ENCODE measurements around the gene BLACAT1. TPM values are rescaled to one million over a fixed set of nuclear protein-coding genes. Genes with fewer than 3 reads are reported as not detected.

Gene BLACAT1
- total and polyA plus RNA-seq, 2 of the 13 experiments (the other 11 are each of a cell fraction or from before 2014, with no cell fraction given), result 1.2 to 2.8 TPM

GRCh38 chr1:205465392-205465791 lies 9.5 kb upstream of the BLACAT1 start:
- no peaks in the 10 kb centered on the region for H3K36me3 ChIP-seq (replicated peaks in 1 of 2; ENCODE audit: control insufficient read depth in 1 of 2, insufficient read depth in 2 of 2, low read length in 2 of 2)
- TF ChIP-seq SMC3 (IDR thresholded peaks at IDR 0.05; ENCODE audit: low read length) (no peak), ZNF629 (CRISPR knock-in tag; conservative IDR thresholded peaks at IDR 0.05) (peak; percentile 53)
- intact Hi-C loops (cut with micrococcal nuclease; ENCODE audit: unreplicated experiment) (no loop called here), in situ Hi-C loops (cut with HindIII; ENCODE audit: extremely low pct_ligation_motif_present, low pct_unique_long_range_greater_than_20kb) (no loop called here)
- H3K27me3 ChIP-seq (ENCODE audit: control insufficient read depth in 1 of 2, insufficient read depth in 2 of 2, low read length in 2 of 2), result peaks cover 5 to 50% of the 10 kb centered on the region in 2 experiments; a peak in 3 of 5 replicates
- H3K79me2 ChIP-seq (ENCODE audit: insufficient read depth, low read length), result no peaks in the 10 kb centered on the region
- no peaks in the 10 kb centered on the region for H3K4me1 ChIP-seq (ENCODE audit: insufficient read depth, low read length)
- H3K4me2 ChIP-seq (ENCODE audit: low read depth, low read length), result no peak overlapping the region
- no peaks in the 10 kb centered on the region for H3K9me3 ChIP-seq (ENCODE audit: low read length)
- no peak overlapping the region for H2AFZ ChIP-seq (ENCODE audit: low read length)
- H3K27ac ChIP-seq (ENCODE audit: extremely low read length, insufficient read depth, low read length), result no peak overlapping the region
- 33% methylated on average over 2 of the region's 2 CpGs for WGBS (ENCODE audit: low lambda C conversion rate)
- ATAC-seq (no peak), FAIRE-seq (no peak), DNase-seq (ENCODE audit: low spot score) (no peak)
- BruUV-seq (replicated peaks), result no TSS peak
- H3K4me3 ChIP-seq (replicated peaks in 1 of 3; ENCODE audit: insufficient read depth in 1 of 3, low read depth in 2 of 3, low read length in 3 of 3), result no peak overlapping the region
- POLR2A ChIA-PET, result no interaction called here
- H4K20me1 ChIP-seq (ENCODE audit: insufficient read depth, low read length), result no peaks in the 10 kb centered on the region
- no peak overlapping the region for H3K9ac ChIP-seq (ENCODE audit: insufficient read depth, low read depth, low read length)
- CTCF ChIA-PET (ENCODE audit: low intra/inter-chr PET ratio, low total read pairs), result no interaction called here

- Histone ChIP-seq H3K9ac (ENCODE audit: insufficient read depth, low read depth, low read length) (no peak overlapping the region), H2AFZ (ENCODE audit: low read length) (no peak overlapping the region), H3K4me2 (ENCODE audit: low read depth, low read length) (no peak overlapping the region), H3K9me3 (ENCODE audit: low read length) (no peaks in the 10 kb centered on the region), H3K27ac (ENCODE audit: extremely low read length, insufficient read depth, low read length) (no peak overlapping the region), H3K79me2 (ENCODE audit: insufficient read depth, low read length) (no peaks in the 10 kb centered on the region), H4K20me1 (ENCODE audit: insufficient read depth, low read length) (no peaks in the 10 kb centered on the region), H3K27me3 (ENCODE audit: control insufficient read depth in 1 of 2, insufficient read depth in 2 of 2, low read length in 2 of 2) (peaks cover 2 to 81% of the 10 kb centered on the region in 2 experiments; a peak in 4 of 5 replicates), H3K36me3 (replicated peaks in 1 of 2; ENCODE audit: control insufficient read depth in 1 of 2, insufficient read depth in 2 of 2, low read length in 2 of 2) (no peaks in the 10 kb centered on the region), H3K4me1 (ENCODE audit: insufficient read depth, low read length) (peaks cover 24% of the 10 kb centered on the region; the same call in 1 of the 2 replicates), H3K4me3 (replicated peaks in 1 of 3; ENCODE audit: insufficient read depth in 1 of 3, low read depth in 2 of 3, low read length in 3 of 3) (no peak overlapping the region)
- CTCF ChIA-PET (ENCODE audit: low intra/inter-chr PET ratio, low total read pairs), result no interaction called here
- no TSS peak for BruUV-seq (replicated peaks)
- in situ Hi-C loops (cut with HindIII; ENCODE audit: extremely low pct_ligation_motif_present, low pct_unique_long_range_greater_than_20kb), result no loop called here
- POLR2A ChIA-PET, result interaction anchor here (1.1 kb wide), 1 partner anchor 9 kb away, joined by 5 read pairs; no protein-coding TSS in a partner anchor
- FAIRE-seq, result peak; percentile 15
- DNase-seq (ENCODE audit: low spot score), result peak; percentile 34
- 14% methylated on average over 6 of the region's 6 CpGs for WGBS (ENCODE audit: low lambda C conversion rate)
- intact Hi-C loops (cut with micrococcal nuclease; ENCODE audit: unreplicated experiment), result loop anchor here (10.0 kb wide), 1 partner anchor 124 kb away; no protein-coding TSS in a partner anchor
- peak; percentile 67 for ATAC-seq
- peak; percentile 58; the same call in 1 of the 2 replicates for TF ChIP-seq TSC22D2 (CRISPR knock-in tag; IDR thresholded peaks at IDR 0.05; ENCODE audit: borderline replicate concordance)
- TF ChIP-seq BRCA1 (CRISPR knock-in tag; IDR thresholded peaks at IDR 0.05), result peak; percentile 74; the same call in 1 of the 2 replicates
- peak; percentile 57; the same call in 1 of the 2 replicates for TF ChIP-seq ZNF780A (CRISPR knock-in tag; IDR thresholded peaks at IDR 0.05)
- TF ChIP-seq ZNF280D (CRISPR knock-in tag; IDR thresholded peaks at IDR 0.05), result no peak
- TF ChIP-seq ZFP90 (CRISPR knock-in tag; IDR thresholded peaks at IDR 0.05; ENCODE audit: borderline replicate concordance), result 0 out of 2 replicates have a peak, but pooled peaks have one; percentile 56
- TF ChIP-seq RFX1 (IDR thresholded peaks at IDR 0.05), result no peak
- TF ChIP-seq NFATC3 (CRISPR knock-in tag; IDR thresholded peaks at IDR 0.05), result no peak
- peak; percentile 64; the same call in 1 of the 2 replicates for TF ChIP-seq ZNF792 (CRISPR knock-in tag; IDR thresholded peaks at IDR 0.05)
- no peak for TF ChIP-seq ZSCAN30 (CRISPR knock-in tag; IDR thresholded peaks at IDR 0.05)
- TF ChIP-seq ZNF816 (CRISPR knock-in tag; IDR thresholded peaks at IDR 0.05; ENCODE audit: borderline replicate concordance), result no peak
- peak; percentile 52; the same call in 1 of the 2 replicates for TF ChIP-seq FOXK1 (CRISPR knock-in tag; IDR thresholded peaks at IDR 0.05; ENCODE audit: borderline replicate concordance, low read depth)
- TF ChIP-seq ZNF709 (CRISPR knock-in tag; IDR thresholded peaks at IDR 0.05), result no peak
- TF ChIP-seq FOSL2 (CRISPR knock-in tag; IDR thresholded peaks at IDR 0.05), result 0 out of 2 replicates have a peak, but pooled peaks have one; percentile 24
Measured at GRCh38 chr1:205458777-205459566, 3.1 kb upstream of the BLACAT1 start.

All from HepG2 (cell line).